Adrenal gland (tissue), 5 donors: ENCODE results near the gene RBPJ.

Experiments
- CTCF ChIP-seq, 6 experiments: fragments of 450-650 bp in 4 of 6; fragments of 200-600 bp in 2 of 6; sonication (generic) in 1 of 6; IDR thresholded peaks; 1 replicate in 5 of 6; 2 replicates in 1 of 6; pipeline versions ENCODE4 v1.5.1 to v1.8.0; 2016 to 2021; ENCODE audit warnings: antibody characterized with exemption in 6 of 6, mild to moderate bottlenecking in 2 of 6, moderate library complexity in 1 of 6
- POLR2A ChIP-seq, 2 donors: fragments of 450-650 bp; IDR thresholded peaks; one replicate each; pipeline ENCODE4 v1.6.1; 2017; ENCODE audit warnings: antibody characterized with exemption in 2 of 2, mild to moderate bottlenecking in 2 of 2, moderate library complexity in 1 of 2
- donor health status: DM: no; HTN: no; CAD: no.

- no peak for TF ChIP-seq POLR2A (IDR thresholded peaks at IDR 0.05)
- no peak for TF ChIP-seq CTCF (IDR thresholded peaks at IDR 0.05)
Measured at GRCh38 chr4:26466578-26467270, 145.9 kb downstream of the RBPJ start.
